Stimulated activated CD4-positive, alpha-beta T cell treated with anti-CD3 and anti-CD28 coated beads, Interleukin-12 subunit alpha, Interleukin-12 subunit beta, amount 100 ng/mL, for 24 hours (primary cell): ENCODE results near the gene LCAT.
"Not testable (repeated sequence)": the region's sequence is repeated elsewhere in the genome, so short reads cannot be mapped to it uniquely, and the experiment has no call there.

ENCODE experiments used
- DNase-seq, 2 experiments: peaks; one replicate each; pipeline ENCODE4 v3.0.0-alpha.2; 2020; ENCODE audit warnings: low read depth in 2 of 2

The LCAT gene

GRCh38 chr16:67943619-67944504, at the start of gene LCAT:
LCAT (minus strand) TSS chr16:67944120; CDS start chr16:67944101, 19 bp downstream.
- no peak for DNase-seq

GRCh38 chr16:67993207-67994039, 49.5 kb upstream of the LCAT start:
- DNase-seq: peak; percentile 69 to 77

GRCh38 chr16:67992661-67993206, 48.8 kb upstream of the LCAT start:
- DNase-seq: no peak

- no peak for DNase-seq
Measured at GRCh38 chr16:67990018-67990386, 46.1 kb upstream of the LCAT start.

GRCh38 chr16:67989322-67990017, 45.5 kb upstream of the LCAT start:
- DNase-seq: no peak

GRCh38 chr16:67988675-67989074, 44.8 kb upstream of the LCAT start:
- no peak for DNase-seq

- DNase-seq: no peak
Measured at GRCh38 chr16:67987460-67988160, 43.7 kb upstream of the LCAT start.

GRCh38 chr16:67986949-67987348, 43.0 kb upstream of the LCAT start:
- DNase-seq: no peak

GRCh38 chr16:67982011-67982696, 38.2 kb upstream of the LCAT start:
- DNase-seq: no peak

- DNase-seq: no peak
Measured at GRCh38 chr16:67979955-67980678, 36.2 kb upstream of the LCAT start, which contains the start of gene DPEP3. DPEP3 (minus strand) TSS chr16:67980499; CDS start chr16:67980380, 119 bp downstream.

- DNase-seq: no peak
Measured at GRCh38 chr16:67977469-67978227, 33.7 kb upstream of the LCAT start.

- no peak for DNase-seq
Measured at GRCh38 chr16:67977005-67977404, 33.1 kb upstream of the LCAT start.

- no peak for DNase-seq
Measured at GRCh38 chr16:67976205-67976604, 32.3 kb upstream of the LCAT start.

- no peak for DNase-seq
Measured at GRCh38 chr16:67975321-67976105, 31.6 kb upstream of the LCAT start.

GRCh38 chr16:67972285-67972684, 28.4 kb upstream of the LCAT start:
- not testable (repeated sequence) for DNase-seq

GRCh38 chr16:67971111-67971510, 27.2 kb upstream of the LCAT start:
- no peak for DNase-seq

- DNase-seq: no peak
Measured at GRCh38 chr16:67969254-67970039, 25.5 kb upstream of the LCAT start.
